Spinal cord (tissue), 10 donors: Measurements from ENCODE around the gene ACTRT2. TPM values are rescaled to one million over a fixed set of nuclear protein-coding genes. Genes with fewer than 3 reads are reported as not detected.

Source experiments
- DNase-seq, 6 donors: peaks; one replicate each; pipeline versions ENCODE4 v3.0.0 to v3.0.0-alpha.2; 2013 to 2015; ENCODE audit warnings: low spot score in 6 of 6, low read depth in 4 of 6
- H3K27ac ChIP-seq: one replicate; pipeline ENCODE4 v1.5.1; 2013; ENCODE audit warnings: low read depth, low read length, control low read depth
- H3K27me3 ChIP-seq: one replicate; pipeline ENCODE4 v1.6.1; 2013; ENCODE audit warnings: low read length; ENCODE audit not compliant: control insufficient read depth, insufficient read depth
- H3K36me3 ChIP-seq: one replicate; pipeline ENCODE4 v1.6.1; 2013; ENCODE audit warnings: low read length; ENCODE audit not compliant: control insufficient read depth, insufficient read depth
- H3K4me1 ChIP-seq: one replicate; pipeline ENCODE4 v1.6.1; 2013; ENCODE audit warnings: low read length; ENCODE audit not compliant: control insufficient read depth, insufficient read depth
- H3K4me3 ChIP-seq: one replicate; pipeline ENCODE4 v1.5.1; 2013; ENCODE audit warnings: low read depth, low read length, control low read depth
- H3K9me3 ChIP-seq: one replicate; pipeline ENCODE4 v1.6.1; 2013; ENCODE audit warnings: low read length; ENCODE audit not compliant: control insufficient read depth, insufficient read depth
- WGBS: methylation state at CpG from one replicate; pipeline ENCODE4 v1.1.5; 2013; ENCODE audit warnings: missing lambda C conversion rate; ENCODE audit not compliant: insufficient coverage; 5-methylcytosine and 5-hydroxymethylcytosine counted together
- polyA plus RNA-seq, 2 donors: library from polyadenylated mRNA; unstranded; fragments of 120-200 nt; gene quantifications; one replicate each; pipeline ENCODE4 v1.2.1, GENCODE V29; 2013; ENCODE audit not compliant: insufficient read length in 2 of 2
- total RNA-seq, 2 donors: library from RNA; depleted of rRNA in 1 of 2; stranded (reverse); fragments of 120-200 nt in 1 of 2; fragments of >200 nt in 1 of 2; gene quantifications; one replicate each; pipeline versions ENCODE4 v1.2.3 to v1.2.4, GENCODE V29; 2013 to 2014
- donor health status: healthy.

Gene ACTRT2
- total and polyA plus RNA-seq, 4 donors: not detected

- no peak for DNase-seq
- 52% methylated on average over 11 of the region's 22 CpGs for WGBS
- Histone ChIP-seq H3K27me3 (no peaks in the 10 kb centered on the region), H3K4me3 (no peak overlapping the region), H3K4me1 (peaks cover 19% of the 10 kb centered on the region), H3K36me3 (no peaks in the 10 kb centered on the region), H3K9me3 (no peaks in the 10 kb centered on the region), H3K27ac (no peak overlapping the region)
Measured at GRCh38 chr1:3036447-3037280, 15.4 kb downstream of the ACTRT2 start.

- H3K36me3 ChIP-seq: no peaks in the 10 kb centered on the region
- H3K4me3 ChIP-seq: no peak overlapping the region
- 79% methylated on average over 26 of the region's 32 CpGs for WGBS
- H3K9me3 ChIP-seq: no peaks in the 10 kb centered on the region
- H3K4me1 ChIP-seq: peaks cover 13% of the 10 kb centered on the region
- H3K27ac ChIP-seq: no peak overlapping the region
- no peaks in the 10 kb centered on the region for H3K27me3 ChIP-seq
- DNase-seq: no peak
Measured at GRCh38 chr1:3037281-3038040, 16.2 kb downstream of the ACTRT2 start.

GRCh38 chr1:3038113-3038551 is 16.9 kb downstream of the ACTRT2 start:
- WGBS: 80% methylated on average over 7 of the region's 11 CpGs
- DNase-seq: no peak
- Histone ChIP-seq H3K27ac (no peak overlapping the region), H3K9me3 (no peaks in the 10 kb centered on the region), H3K36me3 (no peaks in the 10 kb centered on the region), H3K4me3 (no peak overlapping the region), H3K27me3 (no peaks in the 10 kb centered on the region), H3K4me1 (peaks cover 13% of the 10 kb centered on the region)

GRCh38 chr1:3038571-3039181 is 17.4 kb downstream of the ACTRT2 start:
- DNase-seq: no peak
- Histone ChIP-seq H3K36me3 (no peaks in the 10 kb centered on the region), H3K27ac (no peak overlapping the region), H3K4me1 (peaks cover 13% of the 10 kb centered on the region), H3K27me3 (no peaks in the 10 kb centered on the region), H3K9me3 (no peaks in the 10 kb centered on the region), H3K4me3 (no peak overlapping the region)
- WGBS: 60% methylated on average over 14 of the region's 19 CpGs

- H3K4me3 ChIP-seq: no peak overlapping the region
- no peaks in the 10 kb centered on the region for H3K36me3 ChIP-seq
- H3K4me1 ChIP-seq: peaks cover 13% of the 10 kb centered on the region
- no peaks in the 10 kb centered on the region for H3K9me3 ChIP-seq
- no peak overlapping the region for H3K27ac ChIP-seq
- WGBS: 84% methylated on average over 7 of the region's 7 CpGs
- DNase-seq: no peak
- no peaks in the 10 kb centered on the region for H3K27me3 ChIP-seq
Measured at GRCh38 chr1:3040004-3040403, 18.7 kb downstream of the ACTRT2 start.

GRCh38 chr1:3042481-3042880 is 21.2 kb downstream of the ACTRT2 start:
- H3K4me1 ChIP-seq: peaks cover 7% of the 10 kb centered on the region

GRCh38 chr1:3049164-3049563 is 27.9 kb downstream of the ACTRT2 start:
- H3K4me3 ChIP-seq: no peak overlapping the region
- peaks cover 4% of the 10 kb centered on the region for H3K27me3 ChIP-seq
- H3K27ac ChIP-seq: no peak overlapping the region
- H3K4me1 ChIP-seq: no peaks in the 10 kb centered on the region
- WGBS: 81% methylated on average over 7 of the region's 7 CpGs
- H3K9me3 ChIP-seq: peaks cover 2% of the 10 kb centered on the region
- DNase-seq: no peak
- no peaks in the 10 kb centered on the region for H3K36me3 ChIP-seq

More at GRCh38 chr1:3042481-3042880, 21.2 kb downstream of the ACTRT2 start:
- 100% methylated on average over 5 of the region's 9 CpGs for WGBS
- peaks cover 2% of the 10 kb centered on the region for H3K9me3 ChIP-seq
- no peaks in the 10 kb centered on the region for H3K36me3 ChIP-seq
- no peak overlapping the region for H3K27ac ChIP-seq
- peaks cover 3% of the 10 kb centered on the region for H3K27me3 ChIP-seq
- no peak overlapping the region for H3K4me3 ChIP-seq
- no peak for DNase-seq

GRCh38 chr1:3049905-3050304 is 28.6 kb downstream of the ACTRT2 start:
- no peak for DNase-seq
- Histone ChIP-seq H3K27ac (no peak overlapping the region), H3K36me3 (no peaks in the 10 kb centered on the region), H3K4me3 (no peak overlapping the region), H3K9me3 (peaks cover 2% of the 10 kb centered on the region), H3K27me3 (peaks cover 4% of the 10 kb centered on the region), H3K4me1 (no peaks in the 10 kb centered on the region)
- WGBS: 83% methylated on average over 2 of the region's 2 CpGs

- Histone ChIP-seq H3K4me3 (no peak overlapping the region), H3K27me3 (peaks cover 2% of the 10 kb centered on the region), H3K4me1 (no peaks in the 10 kb centered on the region), H3K36me3 (no peaks in the 10 kb centered on the region), H3K9me3 (peaks cover 2% of the 10 kb centered on the region), H3K27ac (no peak overlapping the region)
- DNase-seq: no peak
Measured at GRCh38 chr1:3050603-3051002, 29.3 kb downstream of the ACTRT2 start.
